DMS53 (cell line): ENCODE measurements around the gene CXCL6.

Source experiments
- DNase-seq: peaks from one replicate; lab custom pipeline; 2025; lab: John Stamatoyannopoulos, UW

Gene CXCL6

GRCh38 chr4:73843369-73843768 is 6.9 kb downstream of the CXCL6 start:
- no peak for DNase-seq

DNA sequence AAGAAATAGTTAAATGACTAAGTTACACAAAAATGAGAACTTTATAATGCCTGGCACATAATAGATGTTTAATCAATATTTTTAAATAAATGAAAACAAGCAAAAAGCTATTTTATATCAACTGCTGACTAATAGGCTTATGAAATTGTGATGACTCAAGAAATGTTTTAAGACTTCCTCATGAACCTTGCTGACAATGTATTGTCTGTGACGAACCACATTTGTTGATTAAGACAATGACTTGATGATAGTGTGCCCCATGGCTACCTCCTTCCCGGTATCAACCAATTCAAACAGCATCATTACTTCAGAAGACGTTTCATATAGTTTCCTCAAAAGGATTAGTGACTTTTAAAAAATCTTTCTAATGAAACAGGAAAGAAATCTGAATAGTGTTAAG is 7.9 kb downstream of the CXCL6 start:
- no peak for DNase-seq

GRCh38 chr4:73844806-73845205 is 8.3 kb downstream of the CXCL6 start:
- DNase-seq, result no peak

GRCh38 chr4:73847526-73848182 is 11.2 kb downstream of the CXCL6 start:
- no peak for DNase-seq

DNA sequence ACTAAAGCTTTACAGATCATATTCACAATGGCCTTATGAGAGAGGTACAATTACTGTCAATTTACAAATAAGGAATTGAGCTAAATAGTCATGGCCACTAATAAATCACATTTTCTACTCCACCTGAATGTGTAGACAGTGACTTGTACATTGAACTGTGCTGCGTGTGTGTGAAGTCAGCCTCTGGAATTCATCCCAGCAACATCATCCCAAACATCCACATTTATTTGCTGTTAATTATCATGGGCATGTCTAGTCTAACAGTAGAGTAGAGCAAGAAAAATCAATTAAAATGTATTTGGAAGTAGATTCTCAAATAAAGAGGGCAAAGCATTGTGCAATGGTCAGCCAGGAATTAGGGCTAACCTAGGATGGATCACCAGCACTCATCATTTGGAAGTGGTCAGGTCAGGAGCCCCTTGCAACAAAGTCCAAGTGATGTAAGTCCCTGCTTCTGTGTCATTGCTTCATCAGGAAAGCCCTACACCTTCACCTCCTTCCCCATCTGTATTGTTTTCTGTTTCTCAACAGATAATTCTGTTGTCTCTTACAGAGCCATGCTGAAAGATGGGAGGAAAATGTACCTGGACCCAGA is 11.8 kb downstream of the CXCL6 start:
- DNase-seq, result no peak

DNA sequence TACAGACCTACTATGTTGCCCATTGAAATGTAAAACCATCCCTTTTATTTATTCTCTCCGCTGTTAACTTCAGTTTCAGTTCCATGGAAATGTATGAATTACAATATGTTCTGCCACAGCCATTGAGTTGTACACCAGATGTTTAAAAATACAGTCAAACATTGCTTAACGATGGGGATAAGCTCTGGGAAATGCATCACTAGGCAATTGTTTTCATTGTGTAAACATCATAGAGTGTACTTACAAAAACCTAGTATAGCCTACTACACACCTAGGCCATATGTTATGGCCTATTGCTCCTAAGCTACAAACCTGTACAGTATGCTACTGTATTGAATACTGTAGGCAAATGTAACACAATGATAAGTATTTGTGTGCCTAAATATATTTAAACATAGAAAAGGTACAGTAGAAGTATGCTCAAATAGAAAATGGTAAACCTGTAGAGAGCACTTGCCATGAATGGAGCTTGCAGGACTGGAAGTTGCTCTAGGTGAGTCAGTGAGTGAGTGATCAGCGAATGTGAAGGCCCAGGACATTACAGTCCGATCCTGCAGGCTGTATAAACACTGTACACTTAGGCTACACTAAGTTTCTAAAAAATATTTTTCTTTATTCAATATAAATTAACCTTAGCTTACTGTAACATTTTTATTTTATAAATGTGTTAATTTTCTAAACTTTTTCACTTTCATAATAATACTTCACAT is 13.9 kb downstream of the CXCL6 start:
- DNase-seq, result peak; percentile 79

DNA sequence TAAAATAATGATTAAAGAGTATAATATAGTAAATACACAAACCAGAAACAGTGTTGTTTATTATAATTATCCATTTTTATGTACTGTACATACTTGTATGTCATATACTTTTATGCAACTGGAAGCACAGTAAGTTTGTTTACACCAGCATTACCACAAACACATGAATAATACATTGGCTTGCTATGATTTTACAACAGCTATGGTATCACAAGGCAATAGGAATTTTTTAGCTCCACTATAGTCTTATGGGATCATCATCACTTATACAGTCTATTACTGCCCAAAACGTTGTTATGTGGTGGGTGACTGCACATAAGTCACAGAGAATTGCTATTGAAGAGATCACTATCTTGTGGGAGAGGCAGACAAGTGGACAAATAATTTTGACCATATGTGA is 14.8 kb downstream of the CXCL6 start:
- DNase-seq, result no peak

DNA sequence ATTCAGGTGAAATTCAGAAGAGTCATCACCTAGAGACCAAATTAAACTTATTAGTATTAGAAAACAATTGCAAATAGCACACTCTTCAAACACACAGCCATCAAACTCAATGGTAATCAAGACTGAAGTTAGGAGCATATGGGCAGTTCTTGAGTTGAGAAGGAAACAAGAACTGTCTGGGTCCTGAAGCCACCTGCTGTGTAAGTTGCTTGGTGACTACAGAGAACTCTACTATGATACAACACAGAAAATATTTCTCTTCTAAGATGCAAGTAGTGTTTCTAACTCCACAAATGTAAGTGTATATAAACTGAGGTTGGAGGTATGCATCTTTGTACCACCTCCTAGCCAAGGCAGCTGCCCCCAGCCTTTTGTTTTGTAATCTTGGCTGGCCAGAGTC is 16.3 kb downstream of the CXCL6 start:
- DNase-seq, result peak; percentile 33

- peak; percentile 70 for DNase-seq
These were observed 16.8 kb downstream of the CXCL6 start, which contains the start of gene PF4V1 for GRCh38 chr4:73853246-73853704. TSS of gene PF4V1 (plus strand) at chr4:73853296. CDS start at chr4:73853363, 67 bp downstream.

DNA sequence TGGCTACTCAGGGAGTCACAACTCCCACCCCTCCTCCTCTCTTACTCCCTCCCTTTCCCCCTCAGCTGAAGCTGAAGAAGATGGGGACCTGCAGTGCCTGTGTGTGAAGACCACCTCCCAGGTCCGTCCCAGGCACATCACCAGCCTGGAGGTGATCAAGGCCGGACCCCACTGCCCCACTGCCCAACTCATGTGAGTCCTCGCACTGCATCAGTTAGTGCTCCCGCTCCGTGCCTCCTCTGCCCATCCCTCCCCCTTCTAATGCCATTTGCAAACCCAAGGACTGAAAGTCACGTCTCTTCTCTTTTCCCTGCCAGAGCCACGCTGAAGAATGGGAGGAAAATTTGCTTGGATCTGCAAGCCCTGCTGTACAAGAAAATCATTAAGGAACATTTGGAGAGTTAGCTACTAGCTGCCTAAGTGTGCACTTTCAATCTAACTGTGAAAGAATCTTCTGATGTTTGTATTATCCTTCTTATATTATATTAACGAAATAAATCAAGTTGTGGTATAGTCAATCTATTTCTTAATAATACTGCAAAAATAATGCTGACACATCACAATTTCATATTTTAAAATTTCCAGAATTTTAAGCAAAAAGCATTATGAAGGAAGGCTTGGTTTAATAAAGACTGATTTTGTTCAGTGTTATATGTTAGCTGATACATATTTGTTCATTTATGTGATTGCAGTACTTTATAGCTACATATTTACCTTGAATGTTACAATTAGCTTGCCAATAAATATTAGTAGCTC is 17.4 kb downstream of the CXCL6 start:
- DNase-seq, result no peak

DNA sequence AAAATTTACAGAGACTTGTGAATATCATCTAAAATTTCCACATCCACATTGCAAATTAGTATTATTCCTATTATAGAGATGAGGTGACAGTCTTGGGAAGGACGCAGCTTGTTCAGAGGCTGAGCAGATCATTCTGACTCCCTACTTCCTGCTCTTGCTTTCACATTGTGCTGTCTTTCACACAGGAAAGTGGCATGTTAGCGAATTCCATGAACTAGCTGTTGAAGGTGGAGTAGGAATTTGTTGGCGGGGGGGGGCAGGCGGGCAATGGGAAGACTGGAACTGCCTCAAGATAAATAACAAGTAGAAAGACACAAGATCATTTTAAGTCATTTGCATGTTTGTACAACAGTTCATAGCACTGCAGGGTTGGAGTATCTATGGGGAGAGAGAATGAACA is 18.9 kb downstream of the CXCL6 start:
- DNase-seq, result no peak

- DNase-seq, result no peak
These were observed 20.0 kb downstream of the CXCL6 start for GRCh38 chr4:73856518-73856917.

GRCh38 chr4:73859614-73860088 is 23.2 kb downstream of the CXCL6 start:
- no peak for DNase-seq

GRCh38 chr4:73860181-73860580 is 23.7 kb downstream of the CXCL6 start:
- DNase-seq, result no peak

DNA sequence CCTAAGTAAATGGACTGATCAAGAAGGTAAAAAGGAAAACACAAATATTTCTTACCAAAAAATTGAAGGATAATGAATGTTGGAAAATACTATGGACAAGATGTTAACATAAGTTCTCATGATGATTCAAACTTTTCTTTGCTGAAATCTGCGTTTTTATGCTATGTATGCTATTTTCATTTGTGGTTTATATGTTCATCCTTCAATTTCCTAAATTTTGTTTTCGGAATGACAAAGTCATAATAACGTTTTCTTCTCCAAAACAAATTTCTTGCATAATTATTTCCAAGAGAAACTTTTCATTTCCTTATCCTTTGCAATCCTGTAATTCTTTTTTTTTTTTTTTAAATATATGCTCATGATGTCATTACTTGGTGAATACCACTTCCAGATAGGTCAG is 24.4 kb downstream of the CXCL6 start:
- DNase-seq, result no peak

DNA sequence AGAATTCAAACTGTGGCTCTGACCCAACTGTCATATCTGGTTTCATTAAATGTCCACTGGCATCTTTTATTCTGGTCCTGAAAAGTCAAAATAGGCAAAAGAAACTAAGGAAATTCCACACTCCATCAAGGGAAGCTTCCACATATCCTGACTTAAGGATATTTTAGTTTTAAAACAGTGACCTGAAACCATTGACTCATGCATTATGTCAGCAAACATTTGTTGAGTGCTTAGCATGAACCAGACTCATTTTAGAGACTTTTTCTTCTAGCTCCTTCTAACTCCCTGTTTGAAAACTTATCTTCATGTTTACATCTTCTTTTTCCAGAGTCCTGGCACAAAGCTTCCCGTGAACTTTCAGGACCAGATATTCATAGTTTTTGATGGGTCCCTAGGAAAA is 25.8 kb downstream of the CXCL6 start:
- DNase-seq, result no peak

GRCh38 chr4:73864365-73864764 is 27.9 kb downstream of the CXCL6 start:
- peak; percentile 72 for DNase-seq

GRCh38 chr4:73864961-73865360 is 28.5 kb downstream of the CXCL6 start:
- DNase-seq, result no peak

DNA sequence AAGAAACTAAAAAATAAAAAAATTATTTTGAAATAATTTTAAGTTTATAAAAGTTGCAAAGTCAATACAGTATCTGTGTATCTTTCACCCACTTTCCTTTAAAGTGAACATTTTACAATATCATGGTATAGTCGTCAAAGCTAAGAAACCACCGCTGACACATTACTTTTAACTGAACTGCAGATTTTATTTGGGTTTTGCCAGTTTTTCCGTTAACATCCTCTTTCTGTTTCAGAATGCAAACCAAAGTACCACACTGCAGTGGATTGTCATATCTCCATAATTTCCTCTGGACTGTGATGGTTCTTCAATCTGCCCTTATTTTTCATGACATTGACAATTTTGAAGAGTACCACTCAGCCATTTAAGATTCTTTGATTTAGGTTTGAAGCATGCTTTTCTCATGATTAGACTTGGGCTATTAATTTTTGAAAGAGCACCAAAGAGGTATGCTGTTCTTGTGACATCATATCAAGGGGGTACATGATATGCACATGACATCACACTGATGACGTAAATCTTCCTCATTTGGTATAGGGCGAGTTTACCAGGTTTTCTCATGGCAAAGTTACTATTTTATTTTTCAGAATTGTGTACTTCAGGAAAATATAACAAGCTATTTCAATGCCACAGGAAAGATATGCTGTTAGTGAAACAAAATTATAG is 29.1 kb downstream of the CXCL6 start:
- no peak for DNase-seq

- no peak for DNase-seq
These were observed 29.8 kb downstream of the CXCL6 start for GRCh38 chr4:73866246-73866645.

DNA sequence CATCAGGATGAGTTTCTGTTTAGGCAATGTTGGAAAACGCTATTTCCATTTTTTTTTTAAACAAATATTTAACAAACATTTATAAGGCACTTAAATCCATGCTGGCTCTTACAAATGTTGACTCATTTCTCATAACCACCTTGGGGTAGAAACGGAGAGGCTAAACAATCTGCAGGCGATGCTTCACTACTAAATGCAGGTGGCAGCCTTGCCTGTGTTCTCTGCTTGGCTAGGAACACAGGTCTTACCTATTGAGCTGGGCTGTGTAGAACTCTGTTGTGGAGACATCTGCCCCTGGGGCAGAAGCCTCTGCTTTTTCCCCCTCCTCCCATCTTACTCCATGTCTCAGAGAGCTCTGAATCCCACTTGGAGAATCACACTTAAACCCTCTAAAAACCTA is 31.3 kb downstream of the CXCL6 start:
- DNase-seq, result peak; percentile 87
